C4-2B (cell line): ENCODE data around the gene ARL14.
"Not testable (repeated sequence)": the region's sequence is repeated elsewhere in the genome, so short reads cannot be mapped to it uniquely, and the experiment has no call there.

Source experiments
- H3K27ac ChIP-seq: fragments of 450-650 bp; 2 replicates; pipeline ENCODE4 v1.5.1; 2017
- ZFX ChIP-seq: fragments of 450-650 bp; IDR thresholded peaks from 2 replicates; pipeline ENCODE4 v1.6.1; 2017
- TF ChIP-seq, protein P1 (sequence below): fragments of 450-650 bp; conservative IDR thresholded peaks from 2 replicates; pipeline ENCODE4 v1.5.1; 2017; ENCODE audit warnings: mild to moderate bottlenecking

The ARL14 gene

DNA sequence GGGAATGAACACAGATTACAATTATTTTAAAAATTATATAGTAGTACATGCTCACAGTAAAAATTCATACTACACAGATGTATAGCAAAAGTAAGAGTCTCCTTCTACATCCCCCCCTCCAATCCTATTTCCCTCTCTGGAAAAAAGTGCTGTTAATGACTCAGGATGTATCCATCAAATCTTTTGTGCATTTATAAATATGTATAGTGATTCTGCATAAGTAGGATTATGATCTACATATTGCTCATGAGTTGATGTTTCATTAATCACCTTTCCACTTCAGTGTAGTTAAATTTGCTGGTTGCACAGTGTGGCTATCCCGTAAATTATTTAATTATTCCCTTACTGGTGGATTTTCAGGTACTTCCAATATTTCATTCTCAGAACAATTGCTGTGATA, 25.3 kb downstream of the ARL14 start:
- TF ChIP-seq, protein P1, sequence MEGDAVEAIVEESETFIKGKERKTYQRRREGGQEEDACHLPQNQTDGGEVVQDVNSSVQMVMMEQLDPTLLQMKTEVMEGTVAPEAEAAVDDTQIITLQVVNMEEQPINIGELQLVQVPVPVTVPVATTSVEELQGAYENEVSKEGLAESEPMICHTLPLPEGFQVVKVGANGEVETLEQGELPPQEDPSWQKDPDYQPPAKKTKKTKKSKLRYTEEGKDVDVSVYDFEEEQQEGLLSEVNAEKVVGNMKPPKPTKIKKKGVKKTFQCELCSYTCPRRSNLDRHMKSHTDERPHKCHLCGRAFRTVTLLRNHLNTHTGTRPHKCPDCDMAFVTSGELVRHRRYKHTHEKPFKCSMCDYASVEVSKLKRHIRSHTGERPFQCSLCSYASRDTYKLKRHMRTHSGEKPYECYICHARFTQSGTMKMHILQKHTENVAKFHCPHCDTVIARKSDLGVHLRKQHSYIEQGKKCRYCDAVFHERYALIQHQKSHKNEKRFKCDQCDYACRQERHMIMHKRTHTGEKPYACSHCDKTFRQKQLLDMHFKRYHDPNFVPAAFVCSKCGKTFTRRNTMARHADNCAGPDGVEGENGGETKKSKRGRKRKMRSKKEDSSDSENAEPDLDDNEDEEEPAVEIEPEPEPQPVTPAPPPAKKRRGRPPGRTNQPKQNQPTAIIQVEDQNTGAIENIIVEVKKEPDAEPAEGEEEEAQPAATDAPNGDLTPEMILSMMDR: no peak
- no peak for TF ChIP-seq ZFX
- no peak overlapping the region for H3K27ac ChIP-seq

DNA sequence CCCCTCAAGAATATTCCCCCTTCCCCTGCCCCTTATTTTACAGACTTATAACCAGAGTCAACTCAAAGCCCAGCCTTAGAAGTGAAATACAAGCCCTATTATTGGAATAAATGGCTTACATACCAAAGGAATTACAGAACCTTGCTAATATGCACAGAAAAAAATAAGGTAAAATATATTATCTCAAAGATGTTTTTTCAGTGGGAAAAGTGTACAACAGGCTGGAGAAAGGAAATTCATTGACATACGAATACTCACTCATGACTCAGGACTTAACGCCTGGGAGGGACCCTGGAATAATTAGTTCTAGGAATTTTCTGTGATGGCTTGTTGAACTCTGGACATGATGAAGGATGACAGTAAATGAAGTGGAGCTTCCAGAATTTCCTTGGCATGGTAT, 27.0 kb downstream of the ARL14 start:
- TF ChIP-seq, protein P1: no peak
- TF ChIP-seq ZFX: no peak

DNA sequence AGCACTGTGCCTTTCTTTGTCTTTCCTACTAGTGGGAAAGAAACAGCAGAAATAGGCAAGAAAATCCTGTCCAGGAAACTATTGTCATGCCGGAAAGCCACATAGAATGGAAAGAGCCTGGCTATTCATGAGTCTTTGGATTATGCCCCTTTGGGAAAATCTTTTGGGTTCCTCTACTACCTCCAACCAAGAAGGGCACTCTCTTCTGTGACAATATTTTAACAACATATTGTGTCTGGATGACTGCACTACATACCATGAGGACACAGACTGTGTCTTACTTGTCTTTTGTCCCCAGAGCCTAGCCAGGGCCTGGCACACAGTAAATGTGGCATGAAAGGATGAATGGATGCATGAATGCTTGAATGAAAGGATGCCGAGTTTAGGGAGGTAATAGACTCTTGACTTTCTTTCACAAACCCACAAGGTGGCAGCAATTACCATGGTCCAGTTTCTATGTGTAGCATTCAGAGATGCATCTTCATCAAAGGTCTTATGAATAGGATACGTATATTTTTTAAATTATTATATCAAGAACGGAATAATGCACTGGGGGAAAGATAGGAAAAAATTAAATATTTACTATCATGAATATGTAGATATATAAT, 30.3 kb downstream of the ARL14 start:
- no peak overlapping the region for H3K27ac ChIP-seq
- TF ChIP-seq ZFX: no peak
- TF ChIP-seq, protein P1: peak; percentile 79

More for the DNA sequence above, 27.0 kb downstream of the ARL14 start:
- no peak overlapping the region for H3K27ac ChIP-seq

DNA sequence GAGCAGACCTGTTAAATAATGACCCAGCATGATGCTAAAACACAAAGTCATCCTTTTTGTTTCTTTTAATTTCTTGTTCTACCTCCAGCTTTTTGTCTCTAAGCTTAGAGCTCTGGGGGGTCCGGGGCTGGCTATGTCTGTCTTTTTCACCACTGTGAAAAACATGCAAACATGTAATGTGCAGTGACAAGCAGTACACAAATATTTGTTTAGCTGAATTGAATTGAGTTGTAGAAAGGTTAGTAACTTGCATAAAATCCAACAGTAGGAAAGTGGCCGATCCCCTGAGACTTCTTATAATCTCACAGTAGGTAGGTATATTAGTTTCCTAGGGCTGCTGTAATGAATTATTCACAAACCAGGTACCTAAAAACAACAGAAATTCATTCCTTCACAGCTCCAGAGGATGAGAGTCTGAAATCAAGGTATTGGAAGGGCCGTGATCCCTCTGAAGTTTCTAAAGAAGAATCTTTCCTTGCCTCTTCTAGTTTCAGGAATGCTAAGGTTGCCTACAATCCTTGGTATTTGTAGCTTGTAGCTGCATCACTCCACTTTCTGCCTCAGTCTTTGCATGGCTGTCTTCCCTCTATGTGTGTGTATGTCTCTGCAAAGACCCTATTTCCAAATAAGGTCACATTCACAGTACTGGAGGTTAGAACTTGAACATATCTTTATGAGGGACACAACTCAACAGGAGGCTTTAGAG, 32.7 kb downstream of the ARL14 start:
- TF ChIP-seq ZFX: no peak
- TF ChIP-seq, protein P1: no peak
- no peak overlapping the region for H3K27ac ChIP-seq

DNA sequence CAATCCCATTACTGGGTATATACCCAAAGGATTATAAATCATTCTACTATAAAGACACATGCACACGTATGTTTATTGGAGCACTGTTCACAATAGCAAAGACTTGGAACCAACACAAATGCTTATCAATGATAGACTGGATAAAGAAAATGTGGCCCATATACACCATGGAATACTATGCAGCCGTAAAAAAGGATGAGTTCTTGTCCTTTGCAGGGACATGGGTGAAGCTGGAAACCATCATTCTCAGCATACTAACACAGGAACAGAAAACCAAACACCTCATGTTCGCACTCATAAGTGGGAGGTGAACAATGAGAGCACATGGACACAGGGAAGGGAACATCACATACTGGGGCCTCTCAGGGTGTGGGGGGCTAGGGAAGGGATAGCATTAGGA, 36.2 kb downstream of the ARL14 start:
- H3K27ac ChIP-seq: not testable (repeated sequence)

DNA sequence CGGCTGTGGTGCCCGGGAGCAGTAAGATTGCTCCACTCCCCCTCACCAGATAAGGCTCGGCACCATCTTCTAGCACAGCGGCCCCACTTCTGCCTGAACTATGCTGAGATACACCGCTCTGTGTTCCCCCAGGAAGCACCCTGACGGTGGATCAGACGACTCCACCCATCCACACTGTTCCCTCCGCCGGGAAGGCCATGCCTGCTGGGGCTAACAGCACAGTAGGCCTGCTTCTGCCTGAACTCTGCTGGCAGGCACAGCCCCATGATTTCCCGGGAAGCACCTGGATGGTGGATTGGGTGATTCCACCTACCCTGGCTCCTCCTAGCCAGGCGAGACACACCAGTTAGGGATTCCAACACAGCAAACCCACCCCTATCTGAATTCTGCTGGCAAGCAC, 42.8 kb downstream of the ARL14 start:
- TF ChIP-seq, protein P1: no peak
- no peak; the same call in 1 of the 2 replicates for TF ChIP-seq ZFX
- H3K27ac ChIP-seq: no peak overlapping the region

DNA sequence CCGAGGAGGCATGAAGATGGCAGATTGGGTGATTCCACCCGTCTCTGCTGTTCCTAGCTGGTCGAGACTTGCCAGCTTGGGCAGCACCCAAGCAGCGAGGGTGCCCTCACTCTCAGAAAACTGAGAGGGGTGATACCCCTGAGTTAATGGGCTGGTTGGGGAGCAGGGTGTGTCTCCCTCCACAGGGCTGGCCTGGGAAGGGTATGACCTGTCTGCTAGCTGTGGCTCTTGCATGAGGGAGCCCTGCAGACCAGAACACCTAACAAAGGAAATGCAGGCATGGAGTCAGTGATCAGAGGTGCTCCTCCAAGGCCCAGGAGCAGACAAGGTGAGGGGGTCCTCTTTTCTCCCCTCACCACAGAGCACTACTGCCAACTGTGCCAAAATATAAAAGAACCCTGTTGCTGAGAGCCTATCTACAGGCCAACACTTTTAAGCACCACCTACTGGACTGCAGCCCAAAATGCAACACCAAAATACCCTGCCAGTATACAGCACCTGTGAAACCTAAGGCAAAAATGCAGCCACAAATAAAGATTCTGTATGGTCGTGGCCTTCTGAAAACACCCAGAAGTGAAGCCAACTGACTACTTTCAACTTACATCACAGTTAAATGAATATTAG, 43.3 kb downstream of the ARL14 start:
- H3K27ac ChIP-seq: no peak overlapping the region
- no peak for TF ChIP-seq ZFX
- TF ChIP-seq, protein P1: peak; percentile 24
